GM21367 (cell line): ENCODE data around the gene ASTN2.
"Not testable (repeated sequence)": the region's sequence is repeated elsewhere in the genome, so short reads cannot be mapped to it uniquely, and the experiment has no call there.

Experiments
- ATAC-seq: cut with Tn5 transposase; IDR thresholded peaks from one replicate; pipeline ENCODE4 v1.9.1; 2021; ENCODE audit not compliant: unreplicated experiment

ASTN2 gene

DNA sequence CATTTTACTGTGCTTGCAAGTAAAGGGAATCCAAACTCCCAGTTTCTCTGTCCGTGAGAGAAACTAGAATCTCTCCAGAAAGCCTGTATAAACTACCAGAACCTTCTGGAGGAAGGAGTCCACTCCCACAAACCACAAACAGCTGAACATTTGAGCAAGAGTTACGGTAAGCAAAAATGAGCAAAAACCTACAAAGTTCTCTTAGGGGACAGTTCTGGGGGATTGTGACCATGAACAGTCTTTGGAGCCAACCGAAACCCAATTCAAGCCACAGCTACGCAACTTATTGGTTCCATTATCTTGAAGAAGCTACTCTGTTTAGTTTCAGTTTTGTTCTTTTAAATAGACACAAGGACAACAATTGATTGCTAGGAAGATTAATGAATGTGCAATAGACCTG is 330.6 kb downstream of the ASTN2 start:
- ATAC-seq = no peak

DNA sequence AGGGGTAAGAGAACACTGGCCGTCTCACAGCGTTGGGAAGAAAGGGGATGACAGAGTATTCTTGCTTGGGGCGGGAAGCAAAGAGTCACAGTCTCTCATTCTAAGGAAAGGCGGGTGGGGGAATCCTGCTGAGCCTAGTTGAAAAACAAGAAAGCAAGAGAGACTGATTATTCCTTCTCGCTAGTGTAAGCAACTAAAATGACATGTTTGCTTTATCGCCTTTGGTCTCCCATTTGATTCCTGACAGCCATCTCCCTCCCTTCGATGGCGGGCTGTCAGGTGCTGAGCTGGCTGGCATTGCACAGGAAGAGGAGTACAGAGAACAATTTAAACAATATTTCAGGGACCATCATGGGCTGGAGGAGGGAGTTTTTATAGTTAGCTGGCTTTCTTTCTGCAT is 331.3 kb downstream of the ASTN2 start:
- ATAC-seq = no peak

DNA sequence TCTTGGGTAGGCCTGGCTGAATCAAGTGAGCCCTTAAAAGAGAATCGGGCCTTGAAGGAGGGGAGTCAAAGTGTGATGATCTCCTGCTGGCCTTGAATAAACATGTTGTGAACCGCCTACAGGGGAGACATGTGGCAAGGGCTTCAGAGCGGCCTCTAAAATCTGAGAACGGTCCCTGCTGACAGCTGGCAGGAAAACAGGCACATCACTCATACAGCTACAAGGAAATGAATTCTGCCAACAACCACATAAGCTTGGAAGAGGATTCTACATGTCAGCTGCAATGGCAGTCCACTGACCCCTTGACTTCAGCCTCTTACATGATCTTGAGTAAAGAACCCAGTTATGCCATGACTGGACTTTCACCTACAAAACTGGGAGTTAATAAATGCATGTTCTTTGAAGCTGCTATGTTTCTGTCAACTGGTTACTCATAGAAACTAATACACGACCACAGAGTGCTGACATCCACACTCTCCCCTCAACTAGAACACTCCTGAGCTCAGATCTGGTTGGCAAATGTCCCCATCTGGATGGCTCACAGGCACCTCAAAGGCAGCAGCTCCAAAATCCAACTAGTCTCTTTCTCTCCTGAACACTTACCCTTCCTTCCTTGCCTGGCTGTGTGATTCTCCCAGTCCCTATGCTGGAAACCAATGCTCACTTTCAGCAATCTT is 333.1 kb downstream of the ASTN2 start:
- no peak for ATAC-seq

GRCh38 chr9:117080765-117081390 is 334.0 kb downstream of the ASTN2 start:
- ATAC-seq = no peak

DNA sequence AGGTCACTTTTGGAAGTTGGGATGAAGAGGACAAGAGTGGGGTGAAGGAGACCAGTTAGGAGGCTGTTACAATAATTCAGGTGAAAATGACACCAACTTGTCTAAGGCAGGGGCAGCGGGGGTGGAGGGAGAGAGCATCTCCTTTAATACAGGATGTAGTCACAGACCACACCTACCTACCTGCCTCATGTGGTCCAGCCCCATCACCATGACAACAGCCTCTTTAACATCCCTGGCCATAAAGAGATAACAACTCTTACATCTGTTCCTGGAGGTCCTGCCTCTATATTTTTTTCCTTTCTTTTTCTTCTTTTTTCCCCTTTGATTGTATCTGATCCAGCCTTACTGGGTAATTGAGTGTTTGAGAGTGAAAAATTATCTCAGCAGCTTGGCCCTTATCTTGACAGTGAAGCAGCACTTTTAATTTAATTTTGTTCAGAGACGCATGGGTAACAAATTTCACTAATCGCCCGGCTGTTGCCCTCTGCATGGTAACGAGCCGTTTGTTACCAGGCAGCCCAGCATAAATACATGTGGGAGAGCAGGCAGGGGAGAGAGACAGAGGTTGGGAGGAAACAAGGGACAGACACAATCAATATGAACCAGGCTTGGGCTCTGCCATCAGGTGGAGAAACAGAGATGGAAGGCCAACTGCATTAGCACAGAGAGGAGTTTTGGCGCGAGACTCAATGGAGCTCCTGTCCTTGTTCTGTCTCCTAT is 338.1 kb downstream of the ASTN2 start:
- no peak for ATAC-seq

DNA sequence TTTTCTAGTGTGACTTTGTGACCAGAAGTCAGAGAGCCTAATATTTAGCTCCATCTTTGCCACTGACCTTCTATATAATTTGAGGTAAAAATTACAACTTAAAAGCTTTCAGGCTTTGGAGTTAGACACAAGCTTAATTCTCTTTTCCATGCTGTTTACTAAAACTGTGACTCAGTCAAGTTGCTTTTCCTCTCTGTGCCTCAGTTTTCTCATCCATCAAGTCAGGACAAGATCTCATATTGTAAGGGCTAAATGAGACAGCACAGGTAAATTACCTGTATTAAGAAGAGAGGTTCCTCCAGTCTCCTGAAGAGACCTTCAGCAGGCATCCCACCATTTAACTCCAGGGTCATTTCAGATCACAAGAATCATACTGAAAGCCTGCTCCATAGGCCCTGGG is 339.2 kb downstream of the ASTN2 start:
- ATAC-seq = no peak

DNA sequence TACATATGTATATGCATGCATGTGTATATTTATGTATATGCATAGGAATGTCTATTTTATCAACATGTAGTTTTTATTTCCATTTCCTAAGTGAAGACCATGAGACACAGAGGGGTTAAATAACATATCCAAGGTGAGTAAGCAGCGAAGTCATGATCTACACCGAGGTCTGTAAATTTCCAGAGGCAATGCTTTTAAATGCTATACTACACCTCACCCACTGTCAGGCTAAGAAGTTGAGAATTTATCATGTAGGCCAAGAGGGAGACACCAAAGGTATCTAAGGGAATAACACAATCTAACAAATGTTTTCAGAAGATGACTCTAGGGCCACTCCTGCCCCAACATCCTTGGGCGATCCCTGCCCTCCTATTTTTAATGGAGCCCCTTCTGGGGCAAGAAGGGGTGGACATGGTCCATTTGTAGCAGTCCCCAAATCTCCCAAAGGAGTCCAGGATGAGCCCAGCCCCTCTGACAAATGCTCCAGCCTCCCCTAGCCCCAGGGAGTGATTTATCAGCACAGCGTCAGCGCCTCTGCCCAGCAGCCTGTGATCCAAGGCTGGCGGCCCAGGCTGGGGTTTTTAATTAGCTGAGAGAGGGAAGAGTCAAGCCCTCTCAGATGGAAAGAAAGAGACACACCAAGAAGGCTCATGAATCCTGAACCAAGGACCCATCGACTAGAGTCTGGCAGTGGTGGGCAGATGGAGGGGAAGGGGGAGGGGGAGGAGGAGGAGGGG is 339.9 kb downstream of the ASTN2 start:
- ATAC-seq = no peak

- ATAC-seq = no peak
Measured at GRCh38 chr9:117074342-117074662, 340.6 kb downstream of the ASTN2 start.

GRCh38 chr9:117073539-117074341 is 341.1 kb downstream of the ASTN2 start:
- no peak for ATAC-seq

DNA sequence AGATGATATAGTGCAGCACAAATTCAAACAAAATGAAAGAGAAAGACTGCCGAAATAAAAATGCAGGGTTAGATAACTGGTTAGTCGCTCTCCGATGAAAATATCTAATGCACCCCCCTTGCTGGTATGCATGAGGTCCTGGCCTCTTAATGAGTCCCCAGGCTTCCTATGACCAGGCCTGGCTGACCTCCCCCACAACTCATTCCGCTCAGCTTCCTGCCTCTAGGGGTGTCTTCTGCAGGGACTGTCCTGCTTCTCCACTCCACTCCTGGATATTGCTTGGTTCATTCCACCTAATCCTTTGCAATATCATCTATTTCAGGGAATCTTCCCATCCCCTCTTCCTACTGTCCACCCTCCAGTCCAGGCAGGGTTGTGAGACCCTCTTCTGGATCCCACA is 341.8 kb downstream of the ASTN2 start:
- no peak for ATAC-seq

DNA sequence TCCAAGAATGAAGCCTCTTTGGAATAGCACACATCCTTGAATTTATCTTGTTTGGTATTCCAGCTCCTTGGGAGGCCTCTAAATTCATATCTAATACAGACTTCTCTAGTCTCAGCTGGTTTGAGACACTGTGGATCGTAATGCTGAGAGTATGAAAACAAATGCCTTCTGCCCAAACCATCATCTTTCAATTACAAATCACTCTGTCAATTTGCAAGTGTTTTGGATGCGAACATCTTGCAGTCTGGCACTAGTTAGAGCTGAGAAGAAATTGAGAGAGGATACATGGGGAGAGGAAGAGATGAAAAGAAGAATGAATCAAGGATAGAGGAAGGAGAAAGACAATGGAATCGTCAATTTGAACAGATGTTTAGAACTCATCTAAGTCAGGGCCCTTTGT is 342.6 kb downstream of the ASTN2 start:
- ATAC-seq = no peak

GRCh38 chr9:117071673-117072207 is 343.1 kb downstream of the ASTN2 start:
- ATAC-seq = not testable (repeated sequence)

- ATAC-seq = no peak
Measured at GRCh38 chr9:117063721-117064471, 351.0 kb downstream of the ASTN2 start.

- no peak for ATAC-seq
Measured at GRCh38 chr9:117060963-117061362, 353.9 kb downstream of the ASTN2 start.

DNA sequence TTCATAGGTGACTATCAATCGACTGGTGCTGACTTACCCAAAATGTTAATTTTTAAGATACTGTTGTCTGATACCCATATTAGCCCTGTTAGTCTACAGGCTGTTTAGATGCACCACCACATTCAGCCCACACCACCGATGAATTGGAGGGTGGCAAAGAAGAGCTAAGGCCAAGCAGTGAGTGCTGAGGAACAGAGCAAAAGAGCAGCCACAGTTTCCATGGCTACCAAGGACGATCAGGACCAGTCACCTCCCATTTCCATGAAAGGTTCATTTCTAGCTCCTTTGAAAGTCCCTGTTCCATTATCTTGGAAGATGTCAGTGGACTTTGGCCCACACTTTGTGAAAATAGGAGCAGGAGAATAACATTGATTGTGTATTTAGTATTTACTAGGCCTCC is 364.9 kb downstream of the ASTN2 start:
- no peak for ATAC-seq

DNA sequence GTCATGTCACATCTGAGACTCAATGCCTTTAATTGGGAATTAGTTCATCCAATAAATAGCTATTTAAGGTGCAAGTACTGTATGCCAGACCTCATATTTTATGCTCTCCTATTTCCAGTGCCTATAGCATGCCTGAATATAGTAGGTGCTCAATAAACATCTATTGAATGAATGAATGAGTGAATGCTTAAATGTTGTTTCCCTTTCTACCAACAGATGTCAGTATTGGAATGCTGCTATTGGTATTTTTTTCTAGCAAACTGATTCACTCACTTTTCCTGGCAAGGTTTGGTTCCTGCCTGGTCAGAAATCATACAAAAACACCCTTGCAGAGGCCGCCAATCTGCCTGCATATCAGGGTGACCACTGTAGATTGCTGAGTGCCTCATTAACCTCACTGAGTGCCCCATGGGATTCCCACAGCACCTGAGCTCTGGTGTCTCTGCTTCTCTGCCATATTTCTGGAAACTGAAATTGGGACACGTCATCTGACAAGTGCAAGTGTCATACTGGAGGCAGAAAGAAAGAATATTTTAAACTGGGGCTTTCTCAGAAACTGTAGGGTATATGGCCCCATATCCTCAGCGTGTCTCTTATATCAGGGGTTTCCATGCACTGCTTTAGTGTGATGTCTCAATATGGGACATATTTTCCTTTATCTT is 368.1 kb downstream of the ASTN2 start:
- no peak for ATAC-seq

DNA sequence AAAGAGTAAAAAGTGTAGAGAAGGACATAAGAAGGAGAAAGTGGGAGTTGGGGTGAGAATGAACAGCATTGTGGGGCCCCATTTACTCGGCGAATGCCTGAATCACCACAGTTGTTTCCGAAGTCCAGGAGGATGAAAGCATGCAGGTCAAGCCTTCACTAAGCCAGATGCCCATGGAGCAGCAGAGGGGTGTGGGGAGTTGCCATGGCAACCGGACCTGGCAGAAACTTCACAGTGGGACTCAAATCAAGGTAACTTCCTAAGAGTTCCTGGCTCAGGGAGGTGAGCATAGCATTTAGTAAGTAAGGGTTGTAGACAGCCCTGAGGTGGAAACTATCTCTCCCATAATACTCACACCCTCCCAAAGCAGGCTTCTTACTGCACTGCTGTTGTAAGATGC is 370.6 kb downstream of the ASTN2 start:
- ATAC-seq = no peak

GRCh38 chr9:117043159-117043558 is 371.7 kb downstream of the ASTN2 start:
- ATAC-seq = no peak

GRCh38 chr9:117035546-117035945 is 379.3 kb downstream of the ASTN2 start:
- no peak for ATAC-seq
